HG03439 (cell line): ENCODE data around the gene SASH1.
"Not testable (repeated sequence)": the region's sequence is repeated elsewhere in the genome, so short reads cannot be mapped to it uniquely, and the experiment has no call there.

Experiments used
- ATAC-seq: cut with Tn5 transposase; IDR thresholded peaks from one replicate; pipeline ENCODE4 v1.9.1; 2021; ENCODE audit warnings: mild to moderate bottlenecking, moderate library complexity; ENCODE audit not compliant: unreplicated experiment

The SASH1 gene

GRCh38 chr6:148364056-148364824 lies 21.6 kb downstream of the SASH1 start:
- ATAC-seq = no peak

DNA sequence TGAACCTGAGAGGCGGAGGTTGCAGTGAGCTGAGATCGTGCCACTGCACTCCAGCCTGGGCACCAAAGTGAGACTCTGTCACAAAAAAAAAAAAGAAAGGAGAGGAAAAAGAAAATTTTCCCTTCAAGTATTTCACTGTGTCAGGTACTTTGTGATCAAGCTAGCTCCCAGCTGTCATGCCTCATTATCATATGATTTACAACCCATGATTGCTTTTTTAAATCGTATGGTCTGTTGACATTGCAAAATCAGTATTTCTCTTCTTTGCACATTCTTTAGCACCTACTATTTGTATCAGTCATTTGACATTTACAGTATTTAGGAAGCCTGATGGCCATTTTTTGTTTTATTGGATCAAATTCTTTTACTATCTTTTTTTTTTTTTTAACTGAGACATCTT lies 22.4 kb downstream of the SASH1 start:
- no peak for ATAC-seq

GRCh38 chr6:148367411-148368024 lies 24.9 kb downstream of the SASH1 start:
- no peak for ATAC-seq

GRCh38 chr6:148370176-148370575 lies 27.5 kb downstream of the SASH1 start:
- no peak for ATAC-seq

DNA sequence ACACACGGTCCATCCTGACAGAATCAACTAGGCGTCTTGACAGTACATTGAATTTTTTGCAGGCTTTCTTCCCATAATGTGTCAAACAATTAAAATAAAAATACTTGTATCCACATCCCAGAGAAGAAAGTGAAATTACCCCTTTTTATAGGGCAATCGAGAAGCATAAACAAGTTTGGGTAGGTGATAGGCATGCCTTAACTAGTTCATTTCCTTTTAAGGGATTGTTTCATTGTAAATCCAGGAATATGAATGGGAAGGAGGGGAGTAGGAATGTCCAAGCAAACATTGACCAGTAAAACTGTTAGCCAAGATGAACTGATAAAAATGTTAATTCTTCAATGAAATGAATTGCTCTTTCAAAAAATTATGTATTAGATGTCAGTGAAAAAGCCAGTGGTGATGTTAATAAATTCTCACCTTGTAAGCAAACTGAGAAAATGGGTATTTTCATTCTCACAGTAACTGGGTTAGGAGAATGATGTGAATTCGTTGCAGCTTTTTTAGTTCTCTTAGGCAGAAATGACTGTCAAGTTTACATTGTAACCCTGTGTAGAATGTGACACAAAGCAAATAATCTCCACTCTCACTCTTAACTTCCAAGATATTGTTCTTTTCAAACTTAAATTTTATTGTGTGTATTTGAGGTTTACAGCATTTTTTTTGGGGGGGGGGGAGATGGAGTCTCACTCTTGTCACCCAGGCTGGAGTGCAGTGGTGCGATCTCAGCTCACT lies 31.6 kb downstream of the SASH1 start:
- no peak for ATAC-seq

DNA sequence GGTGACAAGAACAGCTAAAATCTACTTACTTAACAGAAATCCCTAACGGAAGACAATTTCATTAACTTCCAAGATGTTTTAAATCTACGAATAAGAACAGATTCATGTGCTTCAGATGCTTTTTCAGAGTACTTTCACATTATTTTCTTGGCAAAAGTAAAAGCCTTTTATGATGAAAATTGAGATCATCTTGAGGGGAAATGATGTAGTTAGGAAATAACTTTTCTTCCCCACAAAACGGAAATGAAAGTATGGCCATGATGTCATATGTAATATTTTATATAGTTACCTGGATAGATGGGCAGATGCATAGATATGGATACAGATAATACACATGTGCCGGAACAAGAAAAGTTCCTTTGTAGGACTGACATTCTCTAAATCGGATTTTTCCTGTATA lies 32.8 kb downstream of the SASH1 start:
- ATAC-seq = no peak

DNA sequence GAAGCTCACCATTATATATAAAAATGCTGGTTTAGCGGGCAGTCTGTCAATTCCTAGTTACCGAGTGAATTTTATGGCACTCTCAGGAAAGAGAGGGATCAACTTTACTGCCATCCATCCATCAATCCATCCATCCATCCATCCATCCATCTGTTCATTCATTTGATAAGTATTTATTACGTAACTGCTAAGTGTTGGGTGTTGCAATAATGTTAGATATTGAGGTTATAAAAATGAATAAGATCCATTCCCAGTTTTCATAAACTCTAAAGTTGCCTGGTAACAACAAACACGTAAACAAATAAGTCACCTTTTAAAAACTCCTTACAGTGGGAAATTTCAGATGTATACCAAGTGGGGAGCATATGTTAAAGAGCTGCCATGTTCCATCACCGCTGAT lies 36.8 kb downstream of the SASH1 start:
- no peak for ATAC-seq

GRCh38 chr6:148379966-148380713 lies 37.5 kb downstream of the SASH1 start:
- ATAC-seq = no peak

- not testable (repeated sequence) for ATAC-seq
Measured at GRCh38 chr6:148382051-148382450, 39.4 kb downstream of the SASH1 start.

DNA sequence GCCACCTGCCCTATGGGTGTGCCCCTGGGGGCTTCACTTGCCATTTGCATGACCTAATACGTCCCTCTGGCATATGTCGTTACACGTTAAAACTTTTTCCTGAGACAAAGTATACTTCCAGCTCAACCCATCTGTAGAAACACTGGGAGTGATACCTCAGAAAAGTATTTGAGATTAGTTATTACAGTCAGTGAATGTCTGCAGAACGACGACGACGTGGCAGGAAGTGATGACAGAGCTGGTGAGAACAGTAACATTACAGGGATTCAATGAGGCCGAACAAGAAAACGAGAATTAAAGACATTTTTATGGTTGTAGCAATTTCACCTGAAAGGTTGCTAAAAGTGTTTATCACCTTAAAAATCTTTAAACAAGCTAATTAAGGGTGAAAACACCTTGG lies 40.2 kb downstream of the SASH1 start:
- no peak for ATAC-seq

DNA sequence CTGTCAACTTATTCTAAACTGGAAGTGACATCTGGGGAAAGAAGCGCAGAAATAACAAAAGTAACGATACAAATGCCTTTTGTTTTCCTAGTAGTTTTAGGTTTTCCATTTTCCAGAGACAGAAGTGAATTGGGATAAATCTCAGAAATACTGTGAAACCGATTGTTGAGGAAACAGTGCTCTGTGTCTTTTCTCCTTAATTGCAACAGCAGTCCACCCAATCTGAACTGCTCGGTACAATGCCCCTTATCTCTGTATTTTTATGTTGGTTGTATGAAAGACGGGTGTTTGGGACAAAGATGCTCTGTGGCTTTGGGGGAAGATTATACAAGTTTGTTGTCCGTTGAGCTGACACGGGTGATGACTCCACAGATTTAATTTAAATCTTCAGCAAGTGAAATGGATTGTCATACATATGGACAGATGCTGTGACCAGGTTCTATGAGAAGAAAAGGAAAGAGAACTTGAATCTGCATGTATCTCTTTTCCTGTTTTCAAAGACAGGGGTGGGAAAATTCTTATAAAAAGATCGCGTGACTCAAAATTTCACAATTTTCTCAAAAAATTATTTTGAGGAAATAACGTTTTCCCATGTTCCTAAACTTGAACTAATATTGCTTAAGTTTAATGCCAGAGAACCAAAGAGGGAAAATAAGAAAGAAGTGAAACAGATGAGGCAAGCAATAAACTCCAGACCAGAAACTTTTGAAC lies 41.2 kb downstream of the SASH1 start:
- no peak for ATAC-seq

DNA sequence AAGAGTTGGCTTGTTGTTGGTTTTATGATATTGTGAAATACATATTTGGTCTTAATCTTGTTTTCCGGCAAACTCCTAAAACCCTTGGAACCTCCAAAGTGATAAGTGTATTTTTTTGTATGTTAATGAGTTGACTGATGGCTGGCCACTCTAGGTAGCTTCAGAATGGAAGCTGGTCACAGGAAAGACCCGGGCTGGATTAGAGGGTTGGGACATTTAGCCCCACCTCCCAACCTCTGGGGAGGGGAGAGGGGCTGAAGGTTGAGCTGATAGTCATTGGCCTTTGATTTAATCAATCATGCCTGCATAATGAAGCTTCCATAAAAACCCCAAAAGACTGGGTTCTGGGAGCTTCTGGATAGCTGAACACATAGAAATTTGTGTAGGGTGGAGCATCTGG lies 42.7 kb downstream of the SASH1 start:
- no peak for ATAC-seq

DNA sequence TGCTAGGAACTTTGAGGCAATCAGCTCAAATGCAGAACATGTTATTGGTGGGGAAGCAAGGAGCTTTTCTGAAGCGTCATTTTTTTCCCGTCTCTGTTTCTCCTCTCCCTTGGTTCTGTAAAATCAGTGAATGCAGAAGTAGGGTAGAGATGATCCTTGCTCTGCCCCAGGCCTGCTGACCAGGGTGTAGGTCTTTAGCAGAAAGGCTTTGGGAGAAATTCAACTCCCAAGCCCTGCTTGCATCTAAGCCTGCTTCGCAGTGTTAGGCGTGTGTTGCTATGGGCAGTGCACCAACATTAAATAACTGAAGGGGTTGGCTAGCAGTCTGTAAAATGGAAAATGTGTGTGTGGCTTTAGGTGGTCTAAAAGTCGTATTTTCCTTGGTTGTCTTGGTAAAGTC lies 45.9 kb downstream of the SASH1 start:
- ATAC-seq = no peak

GRCh38 chr6:148389086-148389485 lies 46.4 kb downstream of the SASH1 start:
- ATAC-seq = no peak

- ATAC-seq = no peak
Measured at GRCh38 chr6:148389917-148390316, 47.3 kb downstream of the SASH1 start.

DNA sequence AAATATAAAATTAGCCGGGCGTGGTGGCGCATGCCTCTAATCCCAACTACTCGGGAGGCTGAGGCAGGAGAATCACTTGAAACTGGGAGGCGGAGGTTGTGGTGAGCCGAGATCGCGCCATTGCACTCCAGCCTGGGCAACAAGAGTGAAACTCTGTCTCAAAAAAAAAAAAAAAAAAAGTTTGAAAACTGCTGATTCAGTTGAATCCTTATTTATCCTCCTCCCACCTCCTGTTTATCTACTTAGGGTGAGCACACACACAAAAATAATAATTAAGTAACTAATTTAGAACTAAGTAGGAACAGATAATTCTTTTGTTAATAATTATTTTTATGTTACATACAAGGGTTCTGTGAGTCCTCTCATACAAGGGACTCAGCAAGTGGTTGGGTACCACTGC lies 49.5 kb downstream of the SASH1 start:
- not testable (repeated sequence) for ATAC-seq

- ATAC-seq = no peak
Measured at GRCh38 chr6:148392671-148393070, 50.0 kb downstream of the SASH1 start.

- ATAC-seq = no peak
Measured at GRCh38 chr6:148395583-148396101, 53.0 kb downstream of the SASH1 start.

DNA sequence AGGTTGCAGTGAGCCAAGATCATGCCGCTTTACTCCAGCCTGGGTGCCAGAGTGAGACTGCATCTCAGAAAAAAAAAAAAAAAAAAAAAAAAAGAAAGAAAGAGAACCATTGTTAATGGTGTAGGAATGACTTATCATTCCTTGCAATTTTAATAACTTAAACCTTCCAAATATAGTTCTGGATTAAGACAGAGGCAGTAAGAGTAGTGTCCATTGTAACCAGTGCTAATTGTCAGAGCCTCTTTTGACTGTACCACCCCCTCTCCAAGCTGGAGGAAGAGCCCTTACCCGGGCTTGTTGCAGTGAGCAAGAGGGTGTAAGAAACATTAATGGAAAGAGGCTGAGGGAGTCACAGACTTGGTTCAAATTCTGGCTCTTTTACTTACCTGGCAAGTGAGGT lies 53.8 kb downstream of the SASH1 start:
- ATAC-seq = no peak

- no peak for ATAC-seq
Measured at GRCh38 chr6:148396926-148397325, 54.3 kb downstream of the SASH1 start.
